NCI-H2196 treated with DMSO at 0.1 percent for 48 hours (cell line): Measurements from ENCODE around the gene B3GAT3.
"Not testable (repeated sequence)": the region's sequence is repeated elsewhere in the genome, so short reads cannot be mapped to it uniquely, and the experiment has no call there.

ENCODE experiments used
- DNase-seq: peaks from one replicate; lab custom pipeline; 2025; ENCODE audit not compliant: unreplicated experiment; lab: John Stamatoyannopoulos, UW

Gene B3GAT3

DNA sequence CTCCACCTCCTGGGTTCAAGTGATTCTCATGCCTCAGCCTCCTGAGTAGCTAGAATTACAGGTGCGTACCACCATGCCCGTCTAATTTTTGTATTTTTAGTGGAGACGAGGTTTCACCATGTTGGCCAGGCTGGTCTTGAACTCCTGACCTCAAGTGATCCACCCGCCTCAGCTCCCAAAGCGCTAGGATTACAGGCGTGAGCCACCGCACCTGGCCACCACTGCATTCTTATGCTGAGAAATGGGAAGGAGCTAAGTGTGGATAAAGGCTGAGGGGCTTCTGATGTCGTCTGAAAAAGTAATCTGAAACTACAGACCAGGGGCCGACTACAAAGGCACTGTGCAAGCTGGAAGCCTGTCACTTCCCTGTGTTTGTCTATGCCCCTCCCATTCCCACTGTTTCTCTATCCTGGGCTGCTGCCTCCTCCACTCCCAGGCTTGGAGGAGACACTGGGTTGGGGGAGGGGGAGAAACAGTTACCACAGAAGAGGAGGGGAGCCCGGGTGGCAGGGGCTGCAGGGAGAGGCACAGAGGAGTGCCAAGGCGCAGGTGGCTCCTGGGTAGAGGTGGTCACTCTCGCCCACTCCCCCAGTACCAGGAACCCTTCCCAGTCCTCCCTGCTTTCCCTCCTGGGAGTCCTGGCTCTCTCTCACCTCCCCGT, 17.2 kb downstream of the B3GAT3 start:
- no peak for DNase-seq

GRCh38 chr11:62603776-62604299, 17.9 kb downstream of the B3GAT3 start:
- DNase-seq, result no peak

DNA sequence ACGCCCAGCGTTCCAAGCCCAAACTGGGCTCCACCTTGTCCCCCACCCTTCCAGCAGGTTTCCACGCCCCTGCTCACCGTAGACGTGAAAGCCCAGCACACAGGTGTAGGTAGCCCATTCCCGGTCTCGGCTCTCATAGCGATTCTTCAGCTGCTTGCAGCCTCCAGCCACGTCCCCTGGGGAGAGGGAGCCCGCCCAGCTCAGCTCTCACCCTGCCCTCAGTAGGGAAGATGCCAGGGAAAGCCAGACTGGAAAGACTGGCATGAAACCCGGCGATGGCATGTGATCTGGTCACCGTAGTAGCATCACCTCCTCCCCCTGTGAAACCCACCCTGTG, 18.7 kb downstream of the B3GAT3 start:
- DNase-seq, result no peak

GRCh38 chr11:62602141-62603071, 19.4 kb downstream of the B3GAT3 start:
- DNase-seq, result peak; percentile 75

DNA sequence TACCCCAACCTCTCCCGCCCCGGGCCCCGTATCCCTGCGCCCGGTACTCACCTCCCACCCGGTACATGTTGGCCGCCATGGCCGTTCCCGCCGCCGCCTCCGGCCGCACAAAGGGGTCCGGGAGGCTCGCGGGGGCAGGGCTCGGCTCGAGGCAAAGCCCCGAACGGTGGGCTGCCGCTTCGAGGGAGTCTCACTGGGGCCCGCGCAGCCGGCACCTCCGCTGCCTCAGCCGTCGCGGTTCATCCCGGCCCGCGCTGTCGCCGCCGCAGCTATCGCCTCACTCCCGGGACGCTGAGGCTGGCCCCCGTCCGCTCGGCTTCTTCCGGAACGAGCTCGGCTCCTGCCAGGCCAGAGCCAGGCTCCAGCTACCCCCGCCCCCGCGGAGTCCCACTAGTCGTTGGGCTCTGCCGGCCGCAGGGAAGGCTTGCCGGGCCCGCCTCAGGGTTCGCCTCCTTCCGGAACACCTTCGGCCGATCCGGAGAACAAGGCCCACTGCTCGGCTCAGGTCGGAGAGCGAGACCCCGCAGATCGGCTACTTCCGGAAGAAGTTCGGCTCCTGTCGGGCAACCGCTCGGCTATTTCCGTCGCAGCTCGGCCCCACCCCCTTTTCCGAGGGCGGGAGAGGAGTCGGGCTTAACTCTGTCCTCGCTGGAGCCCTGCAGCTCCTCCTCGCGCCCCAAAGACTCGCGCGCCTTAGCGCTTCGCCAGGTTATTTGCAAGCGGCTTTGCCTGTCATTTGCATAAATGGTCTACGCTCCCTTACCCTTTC, 20.2 kb downstream of the B3GAT3 start, which contains the start of gene MTA2:
Gene MTA2, minus strand, starts transcription at position 494 of the 769 bp plus-strand sequence. Its CDS starts 415 bp downstream, at position 79.
- peak; percentile 97 for DNase-seq

DNA sequence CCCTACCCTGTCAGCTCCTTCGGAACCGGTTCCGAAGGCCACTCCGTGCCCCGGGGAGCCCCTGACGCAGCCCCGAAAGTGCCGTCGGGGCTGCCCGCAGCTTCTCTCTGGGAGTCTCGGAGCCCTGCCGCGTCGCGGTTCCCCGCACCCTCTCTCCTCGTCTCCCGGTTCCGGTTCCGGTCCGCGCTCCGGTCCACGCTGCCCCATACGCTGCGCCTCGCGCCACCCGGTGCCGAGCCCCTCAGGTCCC, 20.7 kb downstream of the B3GAT3 start:
- no peak for DNase-seq

DNA sequence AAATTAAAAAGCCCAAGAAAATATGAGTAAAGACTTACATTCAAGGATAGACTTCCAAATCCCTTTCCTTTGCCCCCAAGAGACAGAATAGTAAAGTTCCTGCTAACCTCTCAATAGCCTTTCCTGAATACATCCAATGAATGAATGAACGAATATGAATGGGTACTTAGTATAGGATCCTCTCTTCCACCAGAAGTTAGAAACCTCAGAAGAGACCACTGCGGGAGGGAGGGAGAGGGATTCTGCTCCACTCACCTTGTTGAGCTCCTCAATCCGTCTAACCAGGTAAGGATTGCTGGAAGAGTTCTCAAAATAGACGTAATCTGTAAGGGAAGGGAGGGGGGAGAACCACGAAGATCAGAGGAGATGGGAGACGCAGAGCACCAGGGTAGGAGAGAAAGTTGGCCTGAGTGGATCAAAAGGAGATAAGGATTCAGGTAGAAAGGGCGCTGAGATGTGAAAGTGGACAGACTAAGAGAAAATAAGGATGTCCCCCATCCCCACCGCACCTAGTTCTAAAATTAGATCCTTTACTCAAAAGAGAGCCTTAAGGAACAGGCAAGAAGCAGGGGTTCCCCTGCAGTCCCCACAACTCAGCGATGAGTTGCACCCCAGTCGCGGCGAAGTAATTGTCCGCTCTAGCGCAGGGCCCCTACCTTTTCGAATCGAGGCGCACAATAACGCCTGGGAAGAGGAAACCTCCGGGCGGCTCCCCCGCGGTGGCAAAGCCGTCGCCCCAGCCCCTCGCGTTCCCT, 21.2 kb downstream of the B3GAT3 start:
- DNase-seq, result no peak

GRCh38 chr11:62599901-62600300, 21.9 kb downstream of the B3GAT3 start:
- DNase-seq, result no peak

- DNase-seq, result peak; percentile 96
Measured at GRCh38 chr11:62599069-62599696, 22.6 kb downstream of the B3GAT3 start.

DNA sequence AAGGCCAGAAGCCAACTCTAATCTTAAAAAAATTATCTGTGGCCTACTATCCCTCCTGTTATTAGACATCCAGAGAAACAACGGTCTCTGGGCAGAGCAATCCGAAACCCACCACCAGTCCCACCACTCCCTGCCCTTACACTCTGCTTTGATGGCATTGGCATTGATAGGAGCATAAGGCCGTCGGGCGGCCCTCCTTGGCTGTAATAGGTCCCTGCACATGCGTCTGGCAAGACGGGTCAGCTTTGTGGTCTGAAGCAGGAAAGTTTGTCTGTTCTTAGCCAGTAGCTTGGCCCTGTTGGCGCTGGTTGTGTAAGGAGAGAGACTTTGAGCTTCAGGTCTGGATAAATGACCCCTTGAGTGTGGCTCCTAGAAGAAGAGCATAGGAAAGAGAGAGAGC, 26.7 kb downstream of the B3GAT3 start:
- DNase-seq, result no peak

GRCh38 chr11:62593434-62594044, 28.2 kb downstream of the B3GAT3 start:
- peak; percentile 55 for DNase-seq

DNA sequence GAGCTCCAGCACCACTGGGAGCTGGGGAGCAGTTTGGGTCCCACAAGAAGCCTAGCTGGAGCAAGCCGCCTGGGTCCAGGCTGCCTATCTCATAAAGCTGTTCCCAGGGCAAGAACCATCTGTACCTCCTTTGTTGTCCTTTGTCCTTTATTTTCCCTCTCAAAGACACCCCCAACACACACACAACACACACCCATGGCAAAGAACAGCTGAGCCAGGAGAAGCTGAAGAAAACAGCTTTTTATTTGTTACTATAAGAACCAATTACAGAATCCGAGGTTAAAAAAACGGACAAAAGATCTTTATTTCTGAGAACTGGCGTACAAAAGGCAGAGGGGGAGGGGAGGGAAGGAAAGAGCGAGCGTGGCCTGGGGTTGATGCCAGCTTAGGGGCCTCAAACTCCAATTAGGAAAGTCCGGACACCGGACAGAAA, 28.8 kb downstream of the B3GAT3 start:
- no peak for DNase-seq

GRCh38 chr11:62592146-62592815, 29.5 kb downstream of the B3GAT3 start:
- no peak for DNase-seq

- peak; percentile 97 for DNase-seq
Measured at GRCh38 chr11:62591448-62592145, 30.2 kb downstream of the B3GAT3 start, which contains the start of gene TUT1. TUT1 (minus strand) TSS chr11:62591523; CDS start chr11:62591485, 38 bp downstream.

DNA sequence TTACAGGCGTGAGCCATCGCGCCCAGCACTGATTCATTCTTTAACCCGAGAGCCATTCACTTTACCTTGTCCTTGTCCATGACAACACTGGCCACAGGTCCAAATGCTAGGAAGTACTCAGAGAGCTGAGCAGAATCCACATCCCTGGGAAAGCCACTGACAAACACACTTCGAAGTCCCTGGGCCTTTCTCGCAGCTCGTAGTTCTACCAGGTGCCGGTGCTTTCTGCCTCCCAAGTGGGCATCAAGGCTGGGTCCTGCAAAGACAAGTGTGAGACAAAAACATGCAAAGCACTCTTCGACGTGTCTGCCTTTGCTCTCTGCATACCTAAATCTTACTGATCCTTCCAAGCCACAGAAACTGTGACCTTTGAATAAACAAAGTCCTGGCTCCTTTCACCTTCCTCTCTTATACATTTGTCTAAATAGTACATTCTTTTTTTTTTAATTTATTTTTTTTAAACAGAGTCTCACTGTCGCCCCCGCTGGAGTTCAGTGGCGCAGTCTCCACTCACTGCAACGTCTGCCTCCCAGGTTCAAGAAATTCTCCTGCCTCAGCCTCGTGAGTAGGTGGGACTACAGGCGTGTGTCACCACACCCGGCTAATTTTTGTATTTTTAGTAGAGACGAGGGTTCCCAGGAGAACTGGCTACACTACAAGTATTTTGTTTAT, 32.7 kb downstream of the B3GAT3 start:
- DNase-seq, result no peak

GRCh38 chr11:62585356-62585755, 36.4 kb downstream of the B3GAT3 start:
- not testable (repeated sequence) for DNase-seq

DNA sequence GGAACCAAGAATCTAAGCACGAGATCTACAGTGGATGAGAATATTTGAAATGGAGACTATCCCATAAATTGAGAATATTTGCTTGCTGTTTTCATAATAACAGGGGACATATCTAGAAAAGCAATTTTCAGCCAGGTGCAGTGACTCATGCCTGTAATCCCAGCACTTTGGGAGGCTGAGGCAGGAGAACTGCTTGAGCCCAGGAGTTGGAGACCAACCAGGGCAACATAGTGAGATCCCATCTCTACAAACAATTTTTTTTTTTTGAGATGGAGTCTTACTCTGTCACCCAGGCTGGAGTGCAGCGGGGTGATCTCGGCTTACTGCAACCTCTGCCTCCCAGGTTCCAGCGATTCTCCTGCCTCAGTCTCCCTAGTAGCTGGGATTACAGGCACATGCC, 40.1 kb downstream of the B3GAT3 start:
- not testable (repeated sequence) for DNase-seq
